Fibroblast of skin of right quadriceps (primary cell): ENCODE measurements around the gene RASGRP3.
"Not testable (repeated sequence)": the region's sequence is repeated elsewhere in the genome, so short reads cannot be mapped to it uniquely, and the experiment has no call there.

Experiments
- DNase-seq: peaks from one replicate; pipeline ENCODE4 v3.0.0-alpha.2; 2013

Gene RASGRP3

DNA sequence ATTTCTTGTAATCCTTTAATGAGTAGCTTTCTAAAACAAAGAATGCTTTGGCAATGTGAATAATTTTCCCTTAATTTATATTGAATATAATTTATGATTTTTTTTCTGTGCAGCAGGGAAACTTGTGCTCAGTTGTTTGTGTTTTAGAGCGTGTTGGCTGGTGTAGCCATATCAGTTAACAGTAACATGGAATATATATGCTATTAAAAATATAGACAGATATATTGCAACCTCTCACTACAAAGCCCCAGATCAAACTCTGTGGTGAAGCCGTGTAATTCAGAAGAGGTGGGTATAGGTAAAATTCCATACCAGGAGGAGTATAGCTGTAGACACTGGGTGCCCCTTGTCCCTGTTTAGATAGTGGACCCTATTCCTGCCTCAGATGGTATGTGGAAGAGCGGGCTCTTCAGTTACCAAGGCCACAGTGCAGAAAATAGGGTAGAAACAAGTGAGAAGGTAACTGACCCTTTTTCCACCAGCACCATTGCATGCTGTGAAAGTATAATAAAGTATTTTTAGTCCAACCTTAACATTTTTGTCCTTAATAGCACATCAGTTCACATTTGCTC is 18.1 kb upstream of the RASGRP3 start:
- DNase-seq = no peak

DNA sequence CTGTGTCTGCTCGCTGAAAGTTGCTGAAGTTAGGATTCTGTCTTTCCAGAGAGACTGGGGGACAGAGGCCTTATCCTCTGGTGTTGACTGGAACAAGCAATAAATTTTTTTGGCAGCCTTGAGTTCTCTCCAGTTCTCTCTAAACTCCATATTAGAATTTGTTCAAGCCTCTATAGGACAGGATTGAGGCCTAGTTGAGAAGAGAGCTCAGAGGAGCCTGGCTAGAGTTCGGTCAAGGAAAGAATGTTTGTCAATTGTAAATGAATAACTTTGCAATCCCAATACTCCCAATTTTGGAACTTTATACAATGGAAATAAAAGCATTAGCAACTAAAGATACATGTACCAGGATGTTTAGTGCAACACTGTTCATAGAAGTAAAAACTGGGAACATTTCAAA is 16.7 kb upstream of the RASGRP3 start:
- no peak for DNase-seq

DNA sequence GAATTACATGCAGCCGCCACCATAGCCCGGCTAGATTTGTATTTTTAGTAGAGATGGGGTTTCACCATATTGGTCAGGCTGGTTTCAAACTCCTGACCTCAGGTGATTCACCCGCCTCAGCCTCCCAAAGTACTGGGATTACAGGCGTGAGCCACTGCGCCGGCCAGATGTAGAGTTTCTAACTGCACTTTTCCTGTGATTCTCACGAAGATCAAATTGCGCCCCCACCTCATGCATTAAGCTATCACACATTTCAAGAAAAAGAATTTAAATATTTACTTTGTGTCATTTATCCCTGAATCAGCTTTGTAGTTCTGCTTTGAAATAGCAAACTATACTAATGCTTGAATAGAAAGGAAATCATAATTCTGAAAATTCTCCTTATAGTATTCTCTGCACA is 13.9 kb upstream of the RASGRP3 start:
- not testable (repeated sequence) for DNase-seq

DNA sequence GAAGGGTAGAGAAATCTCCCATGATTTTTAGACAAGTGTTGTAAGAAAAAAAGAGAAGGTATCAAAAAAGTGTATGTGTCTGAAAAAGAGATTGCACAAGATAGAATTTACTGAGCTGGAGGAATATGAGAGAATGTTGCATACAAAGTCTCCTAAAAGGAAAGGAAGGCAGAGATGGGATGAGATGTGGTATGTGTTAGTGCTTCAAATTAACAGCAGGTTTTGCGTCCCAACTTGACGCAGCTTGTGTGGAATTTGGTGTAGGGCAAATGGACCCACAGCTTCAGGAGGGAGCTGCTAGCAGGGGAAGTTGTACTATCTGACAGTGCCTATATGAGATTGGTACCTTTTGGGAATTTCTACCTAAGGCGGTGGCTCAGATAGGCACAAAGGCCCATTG is 9.0 kb upstream of the RASGRP3 start:
- DNase-seq = no peak

DNA sequence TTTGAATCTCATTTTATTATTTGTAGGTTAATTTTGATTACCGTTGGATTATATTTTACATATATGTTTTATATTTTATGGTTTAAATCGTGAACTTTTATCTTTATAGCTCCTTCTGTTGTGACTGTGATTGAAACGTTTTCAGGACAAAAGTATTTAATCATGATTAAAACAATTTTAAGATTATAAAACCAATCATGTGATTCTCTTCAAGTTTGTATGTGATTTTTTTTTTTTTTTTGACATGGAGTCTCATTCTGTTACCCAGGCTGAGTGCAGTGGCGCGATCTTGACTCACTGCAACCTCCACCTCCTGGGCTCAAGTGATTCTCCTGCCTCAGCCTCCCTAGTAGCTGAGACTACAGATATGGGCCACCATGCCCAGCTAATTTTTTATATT is 7.2 kb upstream of the RASGRP3 start:
- no peak for DNase-seq

DNA sequence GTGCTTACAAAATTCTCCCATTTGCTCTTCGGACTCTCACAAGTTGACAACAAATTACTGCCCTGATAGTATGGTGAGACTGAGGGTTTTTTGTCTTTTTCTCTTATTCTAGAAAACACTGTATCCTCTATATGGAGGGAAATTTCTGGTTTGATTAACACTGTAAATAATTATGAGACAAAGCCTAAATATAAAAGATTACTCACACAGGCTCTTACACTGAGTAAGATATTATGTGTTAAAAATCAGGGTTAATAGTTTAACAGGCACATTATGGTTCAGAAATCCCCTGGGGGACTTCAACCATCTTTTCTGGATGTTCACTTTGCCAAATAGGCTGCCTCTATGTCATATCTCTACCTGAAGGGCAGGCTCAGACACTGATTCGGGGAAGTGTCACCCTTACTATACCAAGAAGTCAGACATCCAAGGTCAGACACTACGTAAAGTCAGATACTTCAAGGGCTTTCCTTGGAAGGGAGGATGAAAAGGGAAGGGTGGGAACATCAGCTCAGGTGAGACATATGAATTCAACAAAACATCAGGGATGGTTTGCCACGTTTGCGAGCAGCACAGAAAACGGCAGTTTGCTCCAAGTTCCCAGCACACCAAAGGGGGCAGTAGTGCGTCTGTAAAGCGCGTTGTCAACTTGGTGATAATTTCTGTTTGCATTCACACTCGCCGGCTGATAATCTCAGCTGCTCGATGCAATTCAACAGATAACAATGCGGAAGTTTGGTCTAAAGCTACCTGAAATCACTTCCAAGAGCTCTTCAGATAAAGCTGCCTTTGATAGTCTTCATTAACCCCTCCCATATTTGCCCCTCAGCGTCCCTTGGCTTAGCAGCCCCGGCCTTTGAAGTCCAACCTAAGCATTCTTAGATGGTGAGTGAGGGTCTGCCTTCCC is 972 bp upstream of the RASGRP3 start:
- peak; percentile 77 for DNase-seq

DNA sequence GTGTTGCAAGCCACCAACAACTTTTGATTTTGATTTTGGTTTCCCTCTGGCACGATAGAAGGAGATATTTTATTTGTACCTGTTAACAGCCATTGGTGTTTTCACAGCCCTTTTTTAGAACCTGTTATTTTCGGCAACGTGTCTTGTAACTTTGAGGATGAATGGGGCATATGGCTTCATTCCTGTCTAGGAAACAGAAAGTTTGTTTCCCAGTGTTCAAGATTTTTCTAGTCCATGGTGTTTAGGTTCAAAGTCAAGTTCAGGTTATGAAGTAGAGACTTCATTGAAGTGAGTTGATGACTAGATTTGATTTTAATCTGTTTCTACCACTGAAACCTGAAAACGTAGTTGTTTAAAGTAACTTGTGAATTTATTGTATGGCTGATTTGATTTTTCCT is 343 bp downstream of the RASGRP3 start:
- no peak for DNase-seq

DNA sequence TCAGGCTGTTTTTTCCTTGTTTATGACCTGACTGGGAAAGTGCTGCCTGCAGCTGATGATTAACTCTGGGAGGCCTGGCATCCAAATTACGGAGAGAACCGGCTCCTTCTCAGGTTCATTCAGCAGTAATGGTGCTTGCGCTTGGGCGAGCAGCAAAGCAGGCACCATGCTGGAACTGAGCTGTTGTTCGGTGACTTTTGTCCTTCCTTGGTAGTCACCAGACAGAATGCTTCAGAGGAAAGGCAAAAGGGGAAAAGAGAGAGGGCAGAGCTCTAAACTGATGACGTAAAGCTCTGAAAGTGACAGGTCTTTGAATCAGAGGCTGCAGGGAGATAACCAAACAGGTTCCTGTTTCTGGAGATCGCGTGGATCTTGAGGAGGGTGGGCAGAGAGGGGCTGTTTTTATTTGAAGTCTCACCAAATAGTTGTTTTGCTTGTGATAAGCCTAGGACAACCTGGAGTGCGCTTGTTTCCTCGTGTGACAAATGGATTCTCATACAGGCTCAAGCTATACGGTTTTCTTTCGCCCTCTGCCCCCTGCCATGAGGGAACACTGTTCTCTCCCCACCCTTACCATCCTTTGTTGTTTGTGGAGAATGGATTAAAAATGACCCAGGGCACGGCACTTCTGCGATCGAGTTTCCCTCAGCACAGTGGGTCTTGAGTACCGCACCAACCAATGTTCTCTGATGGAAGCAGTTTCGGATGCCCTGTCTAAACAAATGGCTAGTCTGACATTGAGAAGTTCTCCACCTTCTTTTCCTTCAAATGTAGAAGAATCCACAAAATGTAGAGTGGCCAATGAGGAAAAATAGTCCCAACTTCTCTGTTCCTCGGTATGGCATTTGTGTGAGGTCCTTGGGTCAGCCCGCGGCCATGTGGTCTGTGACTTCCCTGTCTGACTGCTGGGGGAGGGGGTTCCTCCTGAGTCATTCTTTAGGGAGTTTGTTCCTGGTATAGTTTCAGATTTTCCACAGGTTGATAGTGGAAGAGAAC is 1.3 kb downstream of the RASGRP3 start:
- DNase-seq = no peak

DNA sequence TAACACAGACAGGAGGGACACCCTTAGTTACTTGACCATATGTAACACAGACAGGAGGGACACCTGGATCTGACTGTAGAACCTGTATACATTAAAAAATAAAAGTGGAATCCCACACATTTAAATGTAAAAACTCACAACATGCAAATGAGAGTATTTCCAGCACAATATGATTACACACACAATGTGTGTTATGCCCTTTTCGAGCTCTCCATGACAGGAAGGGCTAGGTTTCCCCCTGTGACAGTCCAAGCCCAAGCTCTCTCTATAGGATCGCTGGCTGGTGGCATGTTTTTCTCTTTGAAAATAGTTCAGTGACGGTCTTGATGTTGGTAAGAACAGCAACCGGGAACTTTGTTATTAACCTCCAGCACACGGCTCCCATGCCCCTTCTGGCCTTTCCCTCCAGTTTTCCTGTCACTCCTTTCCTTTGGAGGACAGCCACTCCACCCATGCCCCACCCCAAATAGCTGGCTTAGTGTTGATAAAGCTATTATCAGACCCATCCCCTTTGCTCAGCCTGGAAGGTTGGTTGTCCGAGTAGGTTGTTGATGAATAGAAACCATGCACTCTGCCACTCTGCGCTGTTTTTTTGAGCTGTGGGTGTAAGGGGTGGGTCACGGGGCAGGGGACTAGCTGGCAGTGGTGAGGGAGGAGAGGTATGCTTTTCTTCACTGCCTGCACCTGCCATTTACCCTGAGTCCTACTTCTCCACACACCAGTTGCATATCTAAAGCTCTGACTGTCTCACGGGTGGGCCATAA is 2.7 kb downstream of the RASGRP3 start:
- no peak for DNase-seq

DNA sequence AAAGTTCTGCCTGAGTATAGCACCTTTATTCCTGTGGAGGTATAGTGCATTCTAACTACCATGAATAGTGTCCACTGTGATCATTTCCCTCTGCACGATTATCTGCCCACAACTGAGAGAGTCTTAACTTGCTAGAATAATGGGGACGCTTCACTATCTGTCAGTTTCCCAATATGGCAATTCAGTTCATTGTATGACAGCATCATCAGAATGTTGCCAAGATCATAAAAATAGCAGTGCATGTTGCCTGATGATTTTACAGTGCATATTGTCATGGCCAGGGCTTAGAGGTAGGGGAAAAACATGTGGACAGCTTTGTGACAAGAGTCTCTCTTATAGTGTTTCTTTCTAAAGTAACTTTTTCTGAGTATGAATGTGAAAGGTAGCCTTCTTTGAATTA is 6.1 kb downstream of the RASGRP3 start:
- DNase-seq = no peak

DNA sequence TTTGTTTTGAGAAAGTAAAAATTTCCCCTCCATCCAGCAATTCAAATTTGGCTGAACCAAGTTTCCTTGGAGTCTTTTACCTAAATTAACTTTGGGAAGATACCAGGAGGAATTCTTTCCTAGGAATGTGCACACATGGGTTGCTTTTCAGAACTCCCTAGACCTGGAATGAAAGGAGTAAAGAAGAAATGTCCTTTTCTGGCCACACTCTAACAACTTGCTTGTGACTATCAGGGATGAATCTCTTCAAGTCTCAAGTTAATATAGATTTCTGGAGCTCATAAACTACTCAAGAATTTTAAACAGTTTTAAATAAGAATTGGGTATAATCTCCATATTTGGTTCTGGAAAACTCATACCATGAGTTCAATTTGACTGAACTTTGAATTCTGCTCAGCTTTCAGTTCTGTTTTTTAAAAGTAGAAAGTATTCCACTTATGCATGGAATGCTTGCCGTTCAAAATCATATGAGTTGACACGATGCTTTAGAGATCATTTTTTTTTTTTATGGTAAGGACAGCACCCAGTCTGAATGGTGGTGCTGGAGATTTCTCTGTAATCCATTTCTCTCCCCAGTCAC is 7.7 kb downstream of the RASGRP3 start:
- peak; percentile 37 for DNase-seq

DNA sequence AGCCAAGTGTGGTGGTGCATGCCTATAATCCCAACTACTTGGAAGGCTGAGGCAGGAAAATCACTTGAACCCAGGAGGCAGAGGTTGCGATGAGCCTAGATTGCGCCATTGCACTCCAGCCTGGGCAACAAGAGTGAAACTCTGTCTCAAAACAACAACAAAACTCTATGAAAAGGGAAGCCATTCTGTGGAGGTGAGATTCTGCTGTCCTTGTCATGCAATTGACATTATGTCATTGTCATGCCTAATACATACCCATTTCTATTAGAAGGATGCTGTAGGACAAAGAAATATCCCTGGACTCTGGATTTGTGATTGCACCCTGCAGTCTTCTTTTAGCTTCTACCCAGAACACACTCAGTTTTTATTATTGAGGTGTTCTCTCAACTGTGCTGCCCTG is 8.6 kb downstream of the RASGRP3 start:
- DNase-seq = no peak

DNA sequence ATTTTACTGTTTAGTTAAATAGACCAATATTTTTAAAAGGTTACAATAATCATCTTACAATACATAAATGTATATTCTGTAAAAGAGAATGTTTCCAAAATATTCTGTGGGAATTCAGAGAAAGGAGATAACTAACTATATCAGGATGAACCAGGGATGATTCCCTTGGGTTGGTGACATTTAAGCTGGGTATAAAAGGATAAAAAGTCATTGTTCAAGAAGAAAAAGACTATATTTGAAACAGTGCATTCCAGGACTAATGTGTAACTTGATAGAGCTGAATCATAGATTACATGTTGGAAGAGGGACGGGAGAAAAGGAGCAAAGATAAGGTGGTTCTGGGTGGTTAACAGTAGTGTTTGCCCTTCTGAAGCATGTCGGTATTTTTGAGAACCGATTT is 10.1 kb downstream of the RASGRP3 start:
- no peak for DNase-seq

DNA sequence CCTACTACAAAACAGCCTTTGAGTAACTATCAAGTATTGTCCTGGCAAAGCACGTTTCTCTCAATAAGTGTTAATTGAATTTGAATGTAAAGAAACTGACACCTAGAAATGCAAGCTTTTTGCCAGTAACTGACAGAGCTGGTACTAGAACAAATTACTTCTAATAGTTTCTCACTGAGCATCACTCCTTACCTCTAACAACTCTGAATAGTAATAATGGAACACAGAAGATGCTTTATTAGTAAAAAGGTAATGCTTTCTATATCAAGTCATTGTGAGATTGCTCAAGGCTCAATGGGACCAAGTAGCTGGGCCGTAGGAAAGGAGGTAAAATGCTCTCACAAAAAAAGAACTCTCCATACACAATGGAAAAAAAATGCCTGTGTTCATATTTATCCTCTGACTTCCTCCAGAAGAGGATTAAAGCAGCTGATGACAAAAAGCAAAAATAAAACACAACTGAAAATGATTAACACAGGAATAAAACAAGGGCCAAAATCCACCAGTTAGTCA is 11.8 kb downstream of the RASGRP3 start:
- no peak for DNase-seq

DNA sequence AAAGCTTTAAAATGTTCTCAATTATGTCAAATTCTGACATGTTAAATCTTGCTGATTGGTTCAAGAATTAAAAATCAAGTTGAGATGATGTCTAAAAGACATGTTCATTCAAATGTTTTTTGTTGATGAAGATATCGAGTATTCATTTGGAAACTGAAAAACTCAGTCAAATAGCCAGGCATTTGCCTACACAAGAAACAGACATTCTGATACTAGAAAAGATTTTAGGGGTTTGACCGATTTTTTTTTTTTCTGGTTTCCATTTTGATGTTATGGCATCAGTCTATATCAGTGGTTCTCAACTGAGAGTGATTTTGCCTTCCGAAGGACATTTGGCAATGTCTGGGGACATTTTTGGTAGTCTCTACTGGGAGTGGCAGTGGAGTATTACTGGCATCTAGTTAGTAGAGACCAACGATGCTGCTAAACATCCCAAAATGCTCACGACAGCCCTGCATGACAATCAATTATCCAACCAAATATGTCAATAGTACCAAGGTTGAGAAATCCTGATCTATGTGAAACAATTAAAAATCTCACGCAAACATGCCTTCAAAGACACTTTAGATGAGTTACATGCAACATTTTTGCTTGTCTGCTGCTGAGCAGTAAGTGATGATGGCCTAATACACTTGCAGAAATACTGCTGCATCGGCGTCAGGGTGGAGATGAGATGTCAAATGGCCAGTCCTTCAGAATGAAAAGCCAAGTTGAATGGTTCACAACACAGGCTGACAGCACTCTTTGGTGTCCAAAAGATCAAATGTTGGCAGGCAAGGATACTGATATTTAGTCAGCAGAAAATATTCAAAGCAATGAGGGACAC is 12.5 kb downstream of the RASGRP3 start:
- DNase-seq = no peak

DNA sequence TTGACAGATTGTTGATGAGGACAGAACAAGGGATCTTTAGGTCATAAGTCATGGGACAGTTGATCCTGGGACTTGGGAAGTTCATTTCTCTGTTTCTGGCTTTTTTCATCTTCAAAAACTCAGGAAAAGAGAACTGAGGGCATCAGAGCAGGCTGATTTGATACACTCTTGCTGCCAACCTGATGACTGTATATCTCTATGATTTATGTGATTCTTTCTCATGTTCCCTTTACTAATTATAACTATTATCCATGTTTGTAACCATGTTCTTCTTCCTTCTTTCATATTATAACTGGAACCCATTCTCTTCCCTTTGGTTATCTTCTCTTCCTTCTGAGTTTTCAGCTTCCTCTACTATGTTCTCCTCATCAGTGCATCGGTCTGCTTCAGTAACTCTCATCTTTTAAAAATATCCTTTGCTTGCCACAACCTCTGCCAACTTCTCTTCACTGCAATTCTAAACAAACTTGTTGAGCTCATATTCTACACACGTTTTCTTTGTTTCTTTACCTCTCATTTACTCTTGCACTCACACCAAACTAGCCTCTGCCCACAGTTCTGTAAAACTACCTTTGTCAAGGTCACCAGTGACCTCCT is 13.5 kb downstream of the RASGRP3 start:
- DNase-seq = no peak

DNA sequence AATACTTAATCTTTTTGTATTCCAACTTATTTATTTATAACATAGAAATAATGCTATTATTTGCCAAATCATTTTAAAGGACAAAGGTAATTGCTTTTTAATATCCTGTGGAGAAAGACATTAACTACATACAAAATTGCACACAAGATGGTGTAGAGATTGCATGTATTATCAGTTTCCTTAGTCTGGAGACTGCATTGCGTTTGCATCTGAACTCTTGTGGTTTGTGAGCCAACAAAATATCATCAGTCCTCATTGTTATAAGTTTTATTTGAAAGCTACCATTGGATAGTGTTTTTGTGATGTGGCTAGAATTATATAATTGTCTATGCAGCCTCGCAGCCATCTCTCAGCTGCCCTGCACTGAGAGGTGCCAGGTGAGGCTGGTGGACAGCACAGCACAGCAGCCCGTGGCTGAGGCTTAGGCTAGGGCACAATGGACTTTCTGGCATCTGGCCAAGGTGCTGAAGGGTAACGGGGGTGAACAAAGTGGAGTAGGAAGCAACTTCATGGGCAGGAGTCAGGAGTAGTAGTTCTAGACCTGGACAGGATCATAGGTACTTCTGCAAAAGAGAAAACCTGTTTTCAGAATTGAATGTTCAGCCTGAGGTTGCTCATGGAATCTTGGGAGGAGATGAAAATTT is 15.1 kb downstream of the RASGRP3 start:
- DNase-seq = no peak

DNA sequence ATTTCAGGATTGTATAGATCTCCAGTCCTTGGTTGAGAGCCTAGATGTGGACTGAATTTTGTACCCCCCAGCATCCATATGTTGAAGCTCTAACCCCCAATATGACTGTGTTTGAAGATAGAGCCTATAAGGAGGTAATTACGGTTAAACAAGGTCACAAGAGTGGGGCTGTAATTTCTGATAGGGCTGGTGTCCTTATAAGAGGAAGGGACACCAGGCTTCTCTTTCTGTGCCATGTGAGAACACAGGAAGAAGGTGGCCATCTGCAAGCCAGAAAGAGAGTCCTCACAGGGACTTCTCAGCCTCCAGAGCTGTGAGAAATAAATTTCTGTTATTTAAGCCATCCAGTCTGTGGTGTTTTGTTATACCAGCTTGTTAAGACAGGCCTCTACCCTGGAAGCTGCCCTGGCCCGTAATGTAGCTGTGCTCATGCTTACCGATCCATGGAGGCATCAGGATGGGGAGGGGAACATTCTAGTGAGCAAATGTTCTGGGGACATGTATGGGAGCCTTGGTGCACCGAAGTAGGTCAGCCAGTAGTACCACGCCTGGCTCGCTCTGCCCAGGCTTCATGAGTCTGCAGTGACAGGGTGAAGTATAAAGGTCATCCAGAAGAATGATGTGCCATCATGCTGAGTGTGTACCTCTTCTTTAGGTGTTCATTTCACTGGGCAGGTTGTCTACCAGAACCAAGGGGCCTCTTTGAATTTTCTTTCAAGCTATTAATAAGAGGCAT is 16.1 kb downstream of the RASGRP3 start:
- no peak for DNase-seq

DNA sequence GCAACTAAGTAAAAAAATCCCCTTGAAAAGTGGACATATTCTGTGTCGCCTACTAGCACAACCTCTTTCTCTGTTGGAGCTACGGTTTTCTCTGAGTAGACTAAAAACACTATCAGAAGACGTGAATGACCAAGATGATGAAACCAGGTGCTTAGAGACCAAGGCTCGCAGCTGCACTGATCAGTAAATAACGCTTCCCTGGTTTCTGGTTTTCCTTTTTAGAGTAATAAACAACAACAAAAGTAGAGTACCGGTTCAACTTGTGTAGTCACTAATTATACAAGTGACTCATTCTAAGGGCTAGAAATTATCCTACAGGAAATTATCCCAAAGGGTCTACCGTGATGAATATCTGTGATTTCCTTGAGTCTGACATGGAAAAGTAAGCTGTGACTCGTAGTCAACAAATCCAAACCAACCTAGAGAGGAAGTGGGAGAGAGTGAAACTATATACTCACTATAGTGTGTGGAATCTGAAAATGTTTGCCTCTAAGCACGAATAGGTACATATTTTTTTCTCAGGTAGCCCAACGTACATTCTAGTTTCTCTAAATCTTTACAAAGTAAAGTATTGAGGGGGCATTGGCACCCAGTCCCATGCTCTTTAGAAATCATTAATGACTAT is 17.8 kb downstream of the RASGRP3 start:
- DNase-seq = peak; percentile 77
